K562 (cell line): Measurements from ENCODE around the gene HDAC6. TPM values are rescaled to one million over a fixed set of nuclear protein-coding genes. Genes with fewer than 3 reads are reported as not detected.
A peak's percentile ranks its signal among the peaks of the same experiment; 100 is the strongest.

Experiments used
- BHLHE40 ChIP-seq: IDR thresholded peaks from 2 replicates; pipeline ENCODE4 v1.6.1; 2011; ENCODE audit warnings: low read length, improper control_type of control experiment
- CHD1 ChIP-seq: fragments of 200-600 bp; sonication (generic); IDR thresholded peaks from one replicate; pipeline ENCODE4 v1.6.1; 2012; ENCODE audit warnings: mild to moderate bottlenecking, moderate library complexity, low read length, inconsistent platforms
- CHD7 ChIP-seq: fragments of 200-600 bp; sonication (generic); IDR thresholded peaks from one replicate; pipeline ENCODE4 v1.6.1; 2012; ENCODE audit warnings: mild to moderate bottlenecking, low read depth, low read length, inconsistent platforms
- ETV5 ChIP-seq: sonication (generic); formaldehyde crosslinking; IDR thresholded peaks from 2 replicates; pipeline ENCODE4 v1.4.0; 2020; ENCODE audit warnings: low read depth, mild to moderate bottlenecking, missing genetic modification reagents
- NFRKB ChIP-seq: fragments of 450-650 bp; IDR thresholded peaks from 2 replicates; pipeline ENCODE4 v1.6.1; 2016; ENCODE audit warnings: low read depth
- STAT5A ChIP-seq: IDR thresholded peaks from 2 replicates; pipeline ENCODE4 v1.6.1; 2012; ENCODE audit warnings: low read length, inconsistent platforms, borderline replicate concordance
- TCFL5 ChIP-seq: fragments of 250-450 bp; sonication (Bioruptor Pico); conservative IDR thresholded peaks from 2 replicates; pipeline ENCODE4 v1.6.1; 2021; ENCODE audit warnings: mild to moderate bottlenecking, moderate library complexity, matching md5 sums
- U2AF1 ChIP-seq: fragments of 200-400 bp; formaldehyde crosslinking; optimal IDR thresholded peaks from 2 replicates; pipeline ENCODE3; 2017; ENCODE audit warnings: mild to moderate bottlenecking, low read depth, low read length, moderate library complexity
- ZFPM2 ChIP-seq: fragments of 250-450 bp; sonication (Bioruptor Pico); IDR thresholded peaks from 2 replicates; pipeline ENCODE4 v1.5.1; 2022; ENCODE audit warnings: mild to moderate bottlenecking
- ZNF3 ChIP-seq: fragments of 250-450 bp; sonication (Bioruptor Pico); IDR thresholded peaks from 2 replicates; pipeline ENCODE4 v1.5.0; 2021; ENCODE audit warnings: mild to moderate bottlenecking, moderate library complexity
- ZNF699 ChIP-seq: fragments of 250-450 bp; sonication (Bioruptor Pico); IDR thresholded peaks from 2 replicates; pipeline ENCODE4 v1.8.0; 2021; ENCODE audit warnings: mild to moderate bottlenecking, moderate library complexity; ENCODE audit not compliant: insufficient replicate concordance
- polyA plus RNA-seq, 8 experiments: library from polyadenylated mRNA; depleted of rRNA in 4 of 8; stranded (reverse) in 5 of 8; unstranded in 3 of 8; fragments of >200 nt; fragmentation: Nextera tagmentation in 2 of 8; fragmentation: Illumina TruSeq in 1 of 8; extraction: Ambion mirVana in 2 of 8; extraction: Trizol in 1 of 8; gene quantifications; 2 replicates each; pipeline versions ENCODE4 v1.2.1 to v1.2.3, GENCODE V29; 2011 to 2014; ENCODE audit warnings: inconsistent platforms in 1 of 8, missing spikeins in 1 of 8
- total RNA-seq, 7 experiments: library from RNA; depleted of rRNA in 6 of 7; stranded (reverse); fragments of >200 nt in 6 of 7; fragmentation: Illumina TruSeq in 2 of 7; extraction: Trizol in 2 of 7; gene quantifications; 2 replicates each; pipeline versions ENCODE4 v1.2.1 to v1.2.3, GENCODE V29; 2011 to 2021; ENCODE audit warnings: low replicate concordance in 1 of 7
- TF ChIP-seq, protein P1 (sequence below): fragments of 450-650 bp; IDR thresholded peaks from one replicate; pipeline ENCODE4 v1.6.1; 2018; ENCODE audit warnings: mild to moderate bottlenecking, moderate library complexity; ENCODE audit not compliant: partially characterized antibody

HDAC6 gene
- total and polyA plus RNA-seq, 9 of the 15 experiments (the other 6 are each of a cell fraction or from before 2014, with no cell fraction given), result 29.9 to 101 (median 71.2) TPM

- TF ChIP-seq, protein P1, sequence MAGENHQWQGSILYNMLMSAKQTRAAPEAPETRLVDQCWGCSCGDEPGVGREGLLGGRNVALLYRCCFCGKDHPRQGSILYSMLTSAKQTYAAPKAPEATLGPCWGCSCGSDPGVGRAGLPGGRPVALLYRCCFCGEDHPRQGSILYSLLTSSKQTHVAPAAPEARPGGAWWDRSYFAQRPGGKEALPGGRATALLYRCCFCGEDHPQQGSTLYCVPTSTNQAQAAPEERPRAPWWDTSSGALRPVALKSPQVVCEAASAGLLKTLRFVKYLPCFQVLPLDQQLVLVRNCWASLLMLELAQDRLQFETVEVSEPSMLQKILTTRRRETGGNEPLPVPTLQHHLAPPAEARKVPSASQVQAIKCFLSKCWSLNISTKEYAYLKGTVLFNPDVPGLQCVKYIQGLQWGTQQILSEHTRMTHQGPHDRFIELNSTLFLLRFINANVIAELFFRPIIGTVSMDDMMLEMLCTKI, result no peak
- no peak for TF ChIP-seq ZFPM2 (CRISPR knock-in tag)
- TF ChIP-seq U2AF1, result no peak
- TF ChIP-seq ZNF3 (CRISPR knock-in tag), result no peak
- no peak for TF ChIP-seq ETV5 (CRISPR knock-in tag)
- TF ChIP-seq ZNF699 (CRISPR knock-in tag), result no peak
- no peak for TF ChIP-seq CHD7
- no peak; the same call in none of the 2 replicates for TF ChIP-seq BHLHE40
- peak; percentile 77 for TF ChIP-seq STAT5A
- TF ChIP-seq CHD1, result no peak
- TF ChIP-seq TCFL5 (CRISPR knock-in tag), result no peak
- no peak for TF ChIP-seq NFRKB
These were observed 7.4 kb upstream of the HDAC6 start (continued) for GRCh38 chrX:48794340-48794910.
